Activated CD8-positive, alpha-beta memory T cell treated with anti-CD3 and anti-CD28 coated beads, Interleukin-2, amount 10 ng/mL, durations not matched to agents 7 days and 5 days (primary cell): ENCODE data around the gene SKI. TPM values are rescaled to one million over a fixed set of nuclear protein-coding genes. Genes with fewer than 3 reads are reported as not detected.

Source experiments
- ATAC-seq: fragments of 150-1000 bp; cut with Tn5 transposase; one replicate; pipeline ENCODE4 v1.10.0; 2021; ENCODE audit warnings: moderate library complexity
- CTCF ChIA-PET: fragments of 350-600 bp; sonication (Branson Sonifier 250); formaldehyde crosslinking; loops from one replicate; lab custom pipeline; 2021; ENCODE audit warnings: antibody characterized with exemption; lab: Charles Lee
- DNase-seq: peaks from one replicate; pipeline ENCODE4 v3.0.0-alpha.2; 2020
- H3K27ac Mint-ChIP-seq: one replicate; pipeline ENCODE4 v1.8.0; 2021; ENCODE audit warnings: mild to moderate bottlenecking, mixed read lengths
- H3K27me3 Mint-ChIP-seq: one replicate; pipeline ENCODE4 v1.8.0; 2021; ENCODE audit warnings: mixed read lengths
- H3K36me3 Mint-ChIP-seq: one replicate; pipeline ENCODE4 v1.8.0; 2021; ENCODE audit warnings: mild to moderate bottlenecking, mixed read lengths
- H3K4me1 Mint-ChIP-seq: one replicate; pipeline ENCODE4 v1.8.0; 2021; ENCODE audit warnings: mixed read lengths
- H3K4me3 Mint-ChIP-seq: one replicate; pipeline ENCODE4 v1.8.0; 2021; ENCODE audit warnings: mild to moderate bottlenecking, moderate library complexity, mixed read lengths
- H3K9me3 Mint-ChIP-seq: one replicate; pipeline ENCODE4 v1.8.0; 2022; ENCODE audit warnings: low read depth, mixed read lengths
- total RNA-seq, 2 experiments: library from RNA; stranded (reverse); gene quantifications; one replicate each; pipeline ENCODE4 v1.2.3, GENCODE V29; 2021

The SKI gene
- total RNA-seq, 2 experiments from 2014 or later: 35.0 to 42.9 TPM

GRCh38 chr1:2340086-2340917 is 112.2 kb downstream of the SKI start:
- no peaks in the 10 kb centered on the region for H3K9me3 Mint-ChIP-seq
- CTCF ChIA-PET: interaction anchor here (1.4 kb wide), 1 partner anchor 24 kb away, joined by 3 read pairs; no protein-coding TSS in a partner anchor

GRCh38 chr1:2340918-2341254 is 112.8 kb downstream of the SKI start:
- no peaks in the 10 kb centered on the region for H3K27me3 Mint-ChIP-seq
- no peaks in the 10 kb centered on the region for H3K4me1 Mint-ChIP-seq
- no peak overlapping the region for H3K27ac Mint-ChIP-seq
- H3K9me3 Mint-ChIP-seq: no peaks in the 10 kb centered on the region
- H3K4me3 Mint-ChIP-seq: no peak overlapping the region
- CTCF ChIA-PET: no interaction called here
- no peaks in the 10 kb centered on the region for H3K36me3 Mint-ChIP-seq
- no peak for DNase-seq
- no peak for ATAC-seq

More at GRCh38 chr1:2340086-2340917, 112.2 kb downstream of the SKI start:
- no peak overlapping the region for H3K4me3 Mint-ChIP-seq
- no peak for DNase-seq
- no peaks in the 10 kb centered on the region for H3K36me3 Mint-ChIP-seq
- no peaks in the 10 kb centered on the region for H3K27me3 Mint-ChIP-seq
- no peaks in the 10 kb centered on the region for H3K4me1 Mint-ChIP-seq
- no peak overlapping the region for H3K27ac Mint-ChIP-seq
- ATAC-seq: no peak

- Mint-ChIP-seq H3K9me3 (no peaks in the 10 kb centered on the region), H3K4me3 (no peak overlapping the region)
Observed at GRCh38 chr1:2341706-2342383, 113.7 kb downstream of the SKI start.

GRCh38 chr1:2342384-2343022 is 114.4 kb downstream of the SKI start:
- H3K27me3 Mint-ChIP-seq: no peaks in the 10 kb centered on the region
- H3K4me3 Mint-ChIP-seq: no peak overlapping the region
- no peaks in the 10 kb centered on the region for H3K4me1 Mint-ChIP-seq
- CTCF ChIA-PET: no interaction called here
- H3K9me3 Mint-ChIP-seq: no peaks in the 10 kb centered on the region
- H3K36me3 Mint-ChIP-seq: no peaks in the 10 kb centered on the region
- ATAC-seq (no peak), DNase-seq (no peak)
- H3K27ac Mint-ChIP-seq: no peak overlapping the region

More at GRCh38 chr1:2341706-2342383, 113.7 kb downstream of the SKI start:
- H3K36me3 Mint-ChIP-seq: no peaks in the 10 kb centered on the region
- ATAC-seq: no peak
- no peaks in the 10 kb centered on the region for H3K4me1 Mint-ChIP-seq
- CTCF ChIA-PET: no interaction called here
- H3K27ac Mint-ChIP-seq: no peak overlapping the region
- H3K27me3 Mint-ChIP-seq: no peaks in the 10 kb centered on the region
- no peak for DNase-seq

GRCh38 chr1:2343023-2343935 is 115.2 kb downstream of the SKI start:
- ATAC-seq: no peak
- Mint-ChIP-seq H3K4me3 (no peak overlapping the region), H3K27ac (no peak overlapping the region), H3K36me3 (no peaks in the 10 kb centered on the region), H3K9me3 (no peaks in the 10 kb centered on the region), H3K27me3 (no peaks in the 10 kb centered on the region), H3K4me1 (no peaks in the 10 kb centered on the region)
- DNase-seq: no peak
- CTCF ChIA-PET: no interaction called here

- Mint-ChIP-seq H3K36me3 (no peaks in the 10 kb centered on the region), H3K27me3 (no peaks in the 10 kb centered on the region), H3K4me3 (no peak overlapping the region), H3K27ac (no peak overlapping the region), H3K4me1 (no peaks in the 10 kb centered on the region), H3K9me3 (no peaks in the 10 kb centered on the region)
- no peak for DNase-seq
- CTCF ChIA-PET: no interaction called here
- no peak for ATAC-seq
Observed at GRCh38 chr1:2344121-2344681, 116.1 kb downstream of the SKI start.

GRCh38 chr1:2344744-2345296 is 116.7 kb downstream of the SKI start:
- H3K4me1 Mint-ChIP-seq: no peaks in the 10 kb centered on the region
- no peaks in the 10 kb centered on the region for H3K27me3 Mint-ChIP-seq
- H3K27ac Mint-ChIP-seq: no peak overlapping the region
- no peaks in the 10 kb centered on the region for H3K36me3 Mint-ChIP-seq
- H3K4me3 Mint-ChIP-seq: no peak overlapping the region
- no peak for DNase-seq
- no peak for ATAC-seq
- H3K9me3 Mint-ChIP-seq: no peaks in the 10 kb centered on the region
- CTCF ChIA-PET: no interaction called here

GRCh38 chr1:2345297-2346075 is 117.4 kb downstream of the SKI start:
- CTCF ChIA-PET: no interaction called here
- Mint-ChIP-seq H3K36me3 (no peaks in the 10 kb centered on the region), H3K27ac (no peak overlapping the region), H3K9me3 (no peaks in the 10 kb centered on the region), H3K27me3 (no peaks in the 10 kb centered on the region), H3K4me1 (no peaks in the 10 kb centered on the region), H3K4me3 (no peak overlapping the region)
- ATAC-seq (no peak), DNase-seq (no peak)

GRCh38 chr1:2346691-2347408 is 118.7 kb downstream of the SKI start:
- ATAC-seq (no peak), DNase-seq (no peak)
- H3K27me3 Mint-ChIP-seq: no peaks in the 10 kb centered on the region
- CTCF ChIA-PET: no interaction called here
- no peaks in the 10 kb centered on the region for H3K4me1 Mint-ChIP-seq
- no peaks in the 10 kb centered on the region for H3K9me3 Mint-ChIP-seq
- H3K36me3 Mint-ChIP-seq: no peaks in the 10 kb centered on the region
- no peak overlapping the region for H3K4me3 Mint-ChIP-seq
- H3K27ac Mint-ChIP-seq: no peak overlapping the region

- Mint-ChIP-seq H3K9me3 (no peaks in the 10 kb centered on the region), H3K36me3 (no peaks in the 10 kb centered on the region), H3K4me1 (no peaks in the 10 kb centered on the region), H3K27me3 (no peaks in the 10 kb centered on the region), H3K4me3 (no peak overlapping the region), H3K27ac (no peak overlapping the region)
- DNase-seq (no peak), ATAC-seq (no peak)
- CTCF ChIA-PET: no interaction called here
Observed at GRCh38 chr1:2347409-2347785, 119.3 kb downstream of the SKI start.

- Mint-ChIP-seq H3K4me3 (no peak overlapping the region), H3K4me1 (no peaks in the 10 kb centered on the region), H3K27me3 (no peaks in the 10 kb centered on the region), H3K27ac (no peak overlapping the region), H3K36me3 (no peaks in the 10 kb centered on the region), H3K9me3 (no peaks in the 10 kb centered on the region)
- no peak for DNase-seq
- CTCF ChIA-PET: no interaction called here
- no peak for ATAC-seq
Observed at GRCh38 chr1:2347896-2348295, 119.8 kb downstream of the SKI start.
